NCI-H1930 (cell line): Measurements from ENCODE around the gene MED26.

Source experiments
- DNase-seq, 2 experiments: peaks; one replicate each; lab custom pipeline; 2025; lab: John Stamatoyannopoulos, UW

MED26 gene

GRCh38 chr19:16588824-16589577 lies 39.0 kb downstream of the MED26 start:
- DNase-seq = no peak

GRCh38 chr19:16587833-16588823 lies 39.9 kb downstream of the MED26 start:
- DNase-seq = no peak

GRCh38 chr19:16586991-16587832 lies 40.8 kb downstream of the MED26 start:
- no peak for DNase-seq

- DNase-seq = no peak
Measured at GRCh38 chr19:16586477-16586871, 41.5 kb downstream of the MED26 start.

GRCh38 chr19:16585808-16586476 lies 42.1 kb downstream of the MED26 start:
- DNase-seq = no peak

GRCh38 chr19:16585094-16585801 lies 42.8 kb downstream of the MED26 start:
- DNase-seq = no peak

GRCh38 chr19:16584248-16585093 lies 43.5 kb downstream of the MED26 start:
- no peak for DNase-seq

- DNase-seq = no peak
Measured at GRCh38 chr19:16582486-16583261, 45.3 kb downstream of the MED26 start.

GRCh38 chr19:16581971-16582343 lies 46.0 kb downstream of the MED26 start:
- no peak for DNase-seq

- no peak for DNase-seq
Measured at GRCh38 chr19:16581145-16581970, 46.6 kb downstream of the MED26 start.

- DNase-seq = no peak
Measured at GRCh38 chr19:16579381-16579780, 48.6 kb downstream of the MED26 start.

- DNase-seq = no peak
Measured at GRCh38 chr19:16577531-16577985, 50.4 kb downstream of the MED26 start.

GRCh38 chr19:16576690-16577530 lies 51.1 kb downstream of the MED26 start:
- no peak for DNase-seq

GRCh38 chr19:16575861-16576689 lies 51.9 kb downstream of the MED26 start:
- no peak for DNase-seq

GRCh38 chr19:16575282-16575681 lies 52.7 kb downstream of the MED26 start:
- DNase-seq = no peak

- DNase-seq = no peak
Measured at GRCh38 chr19:16573925-16574324, 54.1 kb downstream of the MED26 start.
